HG02623 (cell line): ENCODE data around the gene OR2Z1.

Source experiments
- ATAC-seq: cut with Tn5 transposase; IDR thresholded peaks from one replicate; pipeline ENCODE4 v1.9.1; 2021; ENCODE audit warnings: moderate library complexity; ENCODE audit not compliant: unreplicated experiment

Gene OR2Z1

GRCh38 chr19:8721334-8721733 lies at the start of gene OR2Z1:
OR2Z1 (plus strand) TSS chr19:8721634; CDS start chr19:8731029, 9,395 bp downstream.
- no peak for ATAC-seq

- ATAC-seq: no peak
Measured at GRCh38 chr19:8673276-8673891, 48.0 kb upstream of the OR2Z1 start.

- no peak for ATAC-seq
Measured at GRCh38 chr19:8675066-8675465, 46.4 kb upstream of the OR2Z1 start.

GRCh38 chr19:8678244-8678807 lies 43.1 kb upstream of the OR2Z1 start:
- ATAC-seq: no peak

GRCh38 chr19:8680676-8681344 lies 40.6 kb upstream of the OR2Z1 start:
- ATAC-seq: no peak

GRCh38 chr19:8681345-8682029 lies 39.9 kb upstream of the OR2Z1 start:
- no peak for ATAC-seq

GRCh38 chr19:8682472-8682871 lies 39.0 kb upstream of the OR2Z1 start:
- ATAC-seq: no peak

- no peak for ATAC-seq
Measured at GRCh38 chr19:8682931-8683330, 38.5 kb upstream of the OR2Z1 start.

GRCh38 chr19:8684001-8684902 lies 37.2 kb upstream of the OR2Z1 start:
- no peak for ATAC-seq

GRCh38 chr19:8686549-8686948 lies 34.9 kb upstream of the OR2Z1 start:
- no peak for ATAC-seq

- no peak for ATAC-seq
Measured at GRCh38 chr19:8688930-8689329, 32.5 kb upstream of the OR2Z1 start.

- no peak for ATAC-seq
Measured at GRCh38 chr19:8690753-8691539, 30.5 kb upstream of the OR2Z1 start.

GRCh38 chr19:8695501-8695900 lies 25.9 kb upstream of the OR2Z1 start:
- ATAC-seq: no peak

- ATAC-seq: no peak
Measured at GRCh38 chr19:8695911-8696310, 25.5 kb upstream of the OR2Z1 start.

- no peak for ATAC-seq
Measured at GRCh38 chr19:8696993-8697392, 24.4 kb upstream of the OR2Z1 start.

GRCh38 chr19:8697671-8698432 lies 23.6 kb upstream of the OR2Z1 start:
- ATAC-seq: no peak

- ATAC-seq: no peak
Measured at GRCh38 chr19:8698433-8699063, 22.9 kb upstream of the OR2Z1 start, which contains the start of gene ACTL9. ACTL9 (minus strand) TSS chr19:8698795; CDS start chr19:8698701, 94 bp downstream.

- no peak for ATAC-seq
Measured at GRCh38 chr19:8699908-8700307, 21.5 kb upstream of the OR2Z1 start.

- no peak for ATAC-seq
Measured at GRCh38 chr19:8700956-8701355, 20.5 kb upstream of the OR2Z1 start.
